BLaER1 treated with 17β-estradiol and CSF1 and Interleukin-3, amounts not matched to agents 10 nM and 100 nM (cell line): ENCODE results near the gene CLEC4D.

Experiments
- H3K27ac ChIP-seq, 11 experiments: shearing (Covaris generic); formaldehyde crosslinking; 2 replicates each; pipeline ENCODE4 v1.8.1; 2022
- H3K27me3 ChIP-seq, 11 experiments: shearing (Covaris generic); formaldehyde crosslinking; 2 replicates each; pipeline ENCODE4 v1.8.1; 2022
- H3K36me3 ChIP-seq, 11 experiments: shearing (Covaris generic); formaldehyde crosslinking; 2 replicates each; pipeline ENCODE4 v1.8.1; 2022
- H3K4me1 ChIP-seq, 10 experiments: shearing (Covaris generic); formaldehyde crosslinking; 2 replicates each; pipeline ENCODE4 v1.8.1; 2022
- H3K4me2 ChIP-seq, 11 experiments: shearing (Covaris generic); formaldehyde crosslinking; 2 replicates each; pipeline ENCODE4 v1.8.1; 2022
- H3K4me3 ChIP-seq, 10 experiments: shearing (Covaris generic); formaldehyde crosslinking; 2 replicates each; pipeline ENCODE4 v1.8.1; 2022
- H3K9ac ChIP-seq, 11 experiments: shearing (Covaris generic); formaldehyde crosslinking; 2 replicates each; pipeline ENCODE4 v1.8.1; 2022
- H3K9me3 ChIP-seq, 11 experiments: shearing (Covaris generic); formaldehyde crosslinking; replicated peaks in 1 of 11; 2 replicates each; pipeline ENCODE4 v1.8.1; 2022
- H4K20me1 ChIP-seq, 11 experiments: shearing (Covaris generic); formaldehyde crosslinking; 2 replicates each; pipeline ENCODE4 v1.8.1; 2022
- Cebpa-rat ChIP-seq, 11 experiments: shearing (Covaris generic); IDR thresholded peaks; 2 replicates each; pipeline ENCODE4 v1.8.1; 2022

The CLEC4D gene

GRCh38 chr12:8513256-8513655, at the start of gene CLEC4D:
TSS of gene CLEC4D (plus strand) at chr12:8513503. CDS start at chr12:8513733, 230 bp downstream.
- Histone ChIP-seq H3K27ac (peak within 1 kb of the TSS in 4 of 11 experiments; percentile 1 to 61 (median 27); a peak in 6 of 22 replicates), H3K27me3 (no peaks in the 10 kb centered on the region), H3K36me3 (no peaks in the 10 kb centered on the region), H3K4me3 (no peak within 1 kb of the TSS), H4K20me1 (no peaks in the 10 kb centered on the region), H3K9me3 (no peaks in the 10 kb centered on the region), H3K9ac (peak within 1 kb of the TSS in 1 of 11 experiments; percentile 1; a peak in 1 of 22 replicates), H3K4me1 (peaks cover 25 to 62% (median 33%) of the 10 kb centered on the region in 10 experiments), H3K4me2 (peak within 1 kb of the TSS in 6 of 11 experiments; percentile 22 to 62 (median 35); a peak in 9 of 22 replicates)
- TF ChIP-seq Cebpa-rat (IDR thresholded peaks at IDR 0.05), result no peak

GRCh38 chr12:8465301-8465996, 47.9 kb upstream of the CLEC4D start:
- Histone ChIP-seq H4K20me1 (no peaks in the 10 kb centered on the region), H3K27me3 (no peaks in the 10 kb centered on the region), H3K36me3 (peaks cover 0 to 8% (median 0%) of the 10 kb centered on the region in 11 experiments; a peak in 2 of 22 replicates), H3K27ac (peak overlapping the region in 3 of 11 experiments; percentile 2 to 63 (median 60); a peak in 4 of 22 replicates), H3K4me2 (peak overlapping the region in 2 of 11 experiments; percentile 66 to 81; a peak in 4 of 22 replicates), H3K9me3 (peaks cover 12 to 36% (median 16%) of the 10 kb centered on the region in 11 experiments; a peak in 17 of 22 replicates), H3K4me3 (no peak overlapping the region), H3K9ac (no peak overlapping the region), H3K4me1 (peaks cover 0 to 27% (median 0%) of the 10 kb centered on the region in 10 experiments; a peak in 4 of 20 replicates)
- TF ChIP-seq Cebpa-rat (IDR thresholded peaks at IDR 0.05), result no peak

GRCh38 chr12:8466241-8466640, 47.1 kb upstream of the CLEC4D start:
- no peaks in the 10 kb centered on the region for H4K20me1 ChIP-seq
- H3K27ac ChIP-seq, result peak overlapping the region in 3 of 11 experiments; percentile 6 to 63 (median 60); a peak in 4 of 22 replicates
- H3K4me2 ChIP-seq, result peak overlapping the region in 2 of 11 experiments; percentile 66 to 81; a peak in 3 of 22 replicates
- no peaks in the 10 kb centered on the region for H3K27me3 ChIP-seq
- H3K9ac ChIP-seq, result no peak overlapping the region
- H3K36me3 ChIP-seq, result peaks cover 0 to 4% (median 0%) of the 10 kb centered on the region in 11 experiments; a peak in 1 of 22 replicates
- H3K4me1 ChIP-seq, result peaks cover 0 to 27% (median 0%) of the 10 kb centered on the region in 10 experiments; a peak in 4 of 20 replicates
- H3K9me3 ChIP-seq, result peaks cover 12 to 31% (median 16%) of the 10 kb centered on the region in 11 experiments; a peak in 17 of 22 replicates
- H3K4me3 ChIP-seq, result no peak overlapping the region
- TF ChIP-seq Cebpa-rat (IDR thresholded peaks at IDR 0.05), result no peak

GRCh38 chr12:8471090-8471489, 42.2 kb upstream of the CLEC4D start:
- Histone ChIP-seq H3K4me2 (no peak overlapping the region), H3K9me3 (peaks cover 12 to 31% (median 16%) of the 10 kb centered on the region in 11 experiments; a peak in 17 of 22 replicates), H3K27ac (no peak overlapping the region), H3K9ac (no peak overlapping the region), H3K4me1 (peaks cover 0 to 12% (median 0%) of the 10 kb centered on the region in 10 experiments; a peak in 3 of 20 replicates), H3K36me3 (peaks cover 0 to 4% (median 0%) of the 10 kb centered on the region in 11 experiments; a peak in 1 of 22 replicates), H3K4me3 (no peak overlapping the region), H3K27me3 (no peaks in the 10 kb centered on the region), H4K20me1 (no peaks in the 10 kb centered on the region)
- TF ChIP-seq Cebpa-rat (IDR thresholded peaks at IDR 0.05), result no peak

- H3K27ac ChIP-seq, result no peak overlapping the region
- H3K4me2 ChIP-seq, result no peak overlapping the region
- H3K27me3 ChIP-seq, result no peaks in the 10 kb centered on the region
- no peak overlapping the region for H3K4me3 ChIP-seq
- H4K20me1 ChIP-seq, result no peaks in the 10 kb centered on the region
- H3K36me3 ChIP-seq, result no peaks in the 10 kb centered on the region
- no peak for TF ChIP-seq Cebpa-rat (IDR thresholded peaks at IDR 0.05)
- H3K9ac ChIP-seq, result no peak overlapping the region
- H3K4me1 ChIP-seq, result no peaks in the 10 kb centered on the region
- 0 out of 22 replicates have a peak, but pooled peaks cover 0 to under 1% (median 0%) of the 10 kb centered on the region in 11 experiments for H3K9me3 ChIP-seq
Observed at GRCh38 chr12:8475508-8476203, 37.6 kb upstream of the CLEC4D start.

- H3K4me3 ChIP-seq, result no peak overlapping the region
- no peak overlapping the region for H3K4me2 ChIP-seq
- H3K9me3 ChIP-seq, result peaks cover 0 to 20% (median 4%) of the 10 kb centered on the region in 11 experiments; a peak in 6 of 22 replicates
- H3K36me3 ChIP-seq, result no peaks in the 10 kb centered on the region
- no peak overlapping the region for H3K9ac ChIP-seq
- H4K20me1 ChIP-seq, result no peaks in the 10 kb centered on the region
- no peaks in the 10 kb centered on the region for H3K27me3 ChIP-seq
- H3K4me1 ChIP-seq, result 0 out of 20 replicates have a peak, but pooled peaks cover 0 to 7% (median 0%) of the 10 kb centered on the region in 10 experiments
- no peak overlapping the region for H3K27ac ChIP-seq
- no peak for TF ChIP-seq Cebpa-rat (IDR thresholded peaks at IDR 0.05)
Observed at GRCh38 chr12:8482571-8483061, 30.7 kb upstream of the CLEC4D start.

- Histone ChIP-seq H4K20me1 (no peaks in the 10 kb centered on the region), H3K4me1 (0 out of 20 replicates have a peak, but pooled peaks cover 0 to 7% (median 0%) of the 10 kb centered on the region in 10 experiments), H3K27ac (no peak overlapping the region), H3K9ac (no peak overlapping the region), H3K9me3 (peaks cover 0 to 24% (median 5%) of the 10 kb centered on the region in 11 experiments; a peak in 7 of 22 replicates), H3K4me2 (peak overlapping the region in 1 of 11 experiments; percentile 22; a peak in 1 of 22 replicates), H3K4me3 (no peak overlapping the region), H3K27me3 (no peaks in the 10 kb centered on the region), H3K36me3 (no peaks in the 10 kb centered on the region)
- TF ChIP-seq Cebpa-rat (IDR thresholded peaks at IDR 0.05), result no peak
Observed at GRCh38 chr12:8483079-8483478, 30.2 kb upstream of the CLEC4D start.

- Histone ChIP-seq H4K20me1 (no peaks in the 10 kb centered on the region), H3K27ac (peak overlapping the region; percentile 72 to 98 (median 85)), H3K4me3 (no peak overlapping the region; a peak in 2 of 20 replicates), H3K9me3 (peaks cover 0 to 32% (median 8%) of the 10 kb centered on the region in 11 experiments; a peak in 11 of 22 replicates), H3K4me1 (peaks cover 39 to 70% (median 46%) of the 10 kb centered on the region in 10 experiments), H3K27me3 (no peaks in the 10 kb centered on the region), H3K36me3 (no peaks in the 10 kb centered on the region), H3K4me2 (peak overlapping the region; percentile 63 to 96 (median 86)), H3K9ac (peak overlapping the region; percentile 46 to 92 (median 60); a peak in 18 of 22 replicates)
- TF ChIP-seq Cebpa-rat (IDR thresholded peaks at IDR 0.05), result no peak
Observed at GRCh38 chr12:8491646-8492530, 21.4 kb upstream of the CLEC4D start.
